ENCODE measurements around the gene C11orf52. TPM values are rescaled to one million over a fixed set of nuclear protein-coding genes. Genes with fewer than 3 reads are reported as not detected.

C11orf52 gene
- total RNA-seq, 3 donors from 2014 or later = 3.2 to 12.8 (median 7.7) TPM

- ATAC-seq (no peak), DNase-seq (no peak)
- TF ChIP-seq CTCF (IDR thresholded peaks at IDR 0.05) = no peak
- intact Hi-C loops (cut with DNase I, micrococcal nuclease) = no loop called here
- Histone ChIP-seq H3K4me1 (ENCODE audit: low read depth) (no peaks in the 10 kb centered on the region), H3K4me3 (no peak overlapping the region), H3K36me3 (ENCODE audit: low read depth) (no peaks in the 10 kb centered on the region), H3K9me3 (no peaks in the 10 kb centered on the region)
These were observed 31.9 kb upstream of the C11orf52 start for GRCh38 chr11:111886844-111887243.

GRCh38 chr11:111905411-111905810, 13.3 kb upstream of the C11orf52 start:
- no peak for TF ChIP-seq CTCF (IDR thresholded peaks at IDR 0.05)
- DNase-seq = no peak

DNA sequence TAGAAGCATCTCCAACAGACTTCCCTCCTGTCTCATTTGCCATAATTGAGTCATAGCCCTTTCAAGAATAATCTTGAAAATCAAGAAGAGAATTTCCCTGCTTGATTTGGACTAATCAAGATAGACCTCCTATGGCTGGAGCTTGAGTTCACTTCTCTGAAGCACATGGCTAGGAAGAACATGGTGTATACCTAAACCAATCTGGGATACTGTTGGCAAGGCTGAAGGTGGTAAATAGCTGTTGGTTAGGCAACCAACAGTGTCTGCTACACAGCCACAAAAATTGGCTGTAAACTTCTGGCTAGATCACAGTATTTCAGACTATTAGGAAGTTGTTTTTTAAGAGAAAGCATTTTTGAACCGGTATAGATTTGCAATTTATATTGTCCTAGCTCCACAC, 12.0 kb upstream of the C11orf52 start:
- DNase-seq = no peak
- Histone ChIP-seq H3K36me3 (ENCODE audit: low read depth) (no peaks in the 10 kb centered on the region), H3K4me1 (ENCODE audit: low read depth) (no peaks in the 10 kb centered on the region), H3K4me3 (no peak overlapping the region), H3K9me3 (no peaks in the 10 kb centered on the region)
- intact Hi-C loops (cut with DNase I, micrococcal nuclease) = no loop called here
- ATAC-seq = no peak
- TF ChIP-seq CTCF (IDR thresholded peaks at IDR 0.05) = no peak

More at GRCh38 chr11:111905411-111905810, 13.3 kb upstream of the C11orf52 start:
- H3K36me3 ChIP-seq (ENCODE audit: low read depth) = no peaks in the 10 kb centered on the region
- no peaks in the 10 kb centered on the region for H3K9me3 ChIP-seq
- no peak overlapping the region for H3K4me3 ChIP-seq
- ATAC-seq = no peak
- intact Hi-C loops (cut with DNase I, micrococcal nuclease) = no loop called here
- H3K4me1 ChIP-seq (ENCODE audit: low read depth) = no peaks in the 10 kb centered on the region

DNA sequence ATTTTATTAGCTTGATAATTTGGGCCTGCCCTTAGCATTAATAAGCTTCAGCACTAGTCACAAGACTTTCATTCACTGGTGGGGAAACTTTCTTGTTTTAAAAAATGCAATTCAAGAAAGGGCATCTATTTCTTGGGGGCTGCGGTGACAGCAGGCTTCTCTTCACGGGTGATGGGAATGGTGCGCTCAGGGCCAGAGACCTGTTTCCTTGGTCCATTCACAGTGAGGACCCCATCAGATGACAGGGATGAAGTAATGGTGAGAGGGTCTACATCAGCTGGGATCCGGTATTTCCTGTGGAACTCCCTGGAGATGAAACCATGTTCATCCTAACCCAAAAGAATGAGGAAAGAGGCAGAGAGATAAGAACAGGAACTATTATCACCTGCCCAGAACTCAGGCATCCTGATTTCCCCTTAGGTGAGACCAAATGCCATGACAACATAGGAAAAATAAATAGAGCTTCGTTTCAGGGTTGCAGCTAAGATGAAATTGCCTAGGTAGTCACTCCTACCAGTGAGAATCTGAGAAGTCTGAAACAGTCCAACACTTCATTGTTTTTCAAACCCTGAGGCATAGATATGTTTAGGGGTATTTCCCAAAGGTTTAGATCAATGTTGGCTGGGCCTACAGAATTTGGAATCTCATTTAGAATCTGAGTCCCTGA, 9.9 kb upstream of the C11orf52 start:
- DNase-seq = no peak
- H3K4me1 ChIP-seq (ENCODE audit: low read depth) = no peaks in the 10 kb centered on the region
- no peak for TF ChIP-seq CTCF (IDR thresholded peaks at IDR 0.05)
- H3K36me3 ChIP-seq (ENCODE audit: low read depth) = no peaks in the 10 kb centered on the region
- no peak overlapping the region for H3K4me3 ChIP-seq
- intact Hi-C loops (cut with DNase I, micrococcal nuclease) = no loop called here
- H3K9me3 ChIP-seq = no peaks in the 10 kb centered on the region
- no peak for ATAC-seq

DNA sequence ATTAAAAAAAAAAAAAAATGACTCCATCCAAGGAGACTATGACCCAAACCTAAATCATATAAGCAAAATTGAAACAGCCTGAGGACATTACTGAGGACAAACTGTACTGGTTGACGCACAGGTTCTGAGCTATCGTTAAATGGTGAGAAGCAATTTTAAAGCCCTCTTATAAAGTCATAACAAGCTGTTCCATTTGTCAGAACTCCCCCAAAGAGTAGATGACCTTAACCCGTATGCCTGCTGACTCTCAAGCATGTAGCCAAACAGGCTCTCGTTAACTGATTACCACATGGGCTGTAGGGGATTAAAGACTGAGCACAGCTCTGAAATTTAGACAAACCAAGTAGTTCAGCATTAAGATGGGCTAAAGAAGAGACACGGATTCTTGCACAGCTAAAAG, 9.3 kb upstream of the C11orf52 start:
- Histone ChIP-seq H3K4me1 (ENCODE audit: low read depth) (no peaks in the 10 kb centered on the region), H3K36me3 (ENCODE audit: low read depth) (no peaks in the 10 kb centered on the region), H3K9me3 (no peaks in the 10 kb centered on the region), H3K4me3 (no peak overlapping the region)
- intact Hi-C loops (cut with DNase I, micrococcal nuclease) = no loop called here
- DNase-seq = no peak
- no peak for TF ChIP-seq CTCF (IDR thresholded peaks at IDR 0.05)
- ATAC-seq = no peak

All from mucosa of descending colon (tissue), 3 donors.